ENCODE data around the gene SUFU.
A peak's percentile ranks its signal among the peaks of the same experiment; 100 is the strongest.

Gene SUFU

DNA sequence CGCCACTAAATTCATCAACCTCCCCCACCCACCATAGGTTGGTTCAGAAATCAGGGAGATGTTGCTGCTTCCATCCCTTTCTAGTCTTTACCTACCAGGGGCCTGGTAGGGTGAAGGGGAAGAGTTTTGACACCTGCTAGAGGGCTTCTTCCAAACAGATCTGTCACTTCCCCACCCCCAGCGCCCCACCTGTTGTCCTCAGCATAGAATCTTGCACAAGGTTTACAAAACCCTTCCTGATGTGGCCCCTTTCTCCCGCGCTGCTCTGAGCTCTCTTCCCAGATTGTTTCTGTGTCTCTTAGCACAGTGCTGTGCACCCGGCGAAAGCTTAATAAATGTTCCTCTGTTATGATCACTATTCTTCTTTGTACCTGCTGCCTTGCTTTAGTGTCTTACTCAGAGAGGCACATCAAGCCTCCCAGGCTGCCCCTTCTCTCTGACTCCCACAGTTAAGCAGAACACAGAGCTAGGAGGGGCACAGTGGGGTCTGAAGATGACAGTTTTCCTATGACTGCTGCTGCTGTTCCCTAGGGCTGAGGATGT, 41.2 kb upstream of the SUFU start:
- no peak overlapping the region for H3K14ac ChIP-seq (ENCODE audit: low read length)
- H3K4me3 ChIP-seq (ENCODE audit: low read length in 2 of 2) = peak overlapping the region in 1 of 2 donors; percentile 57
- H3K23ac ChIP-seq (ENCODE audit: low read depth, low read length, poor library complexity) = no peak overlapping the region
- no peaks in the 10 kb centered on the region for H3K9me3 ChIP-seq (replicated peaks in 1 of 2; ENCODE audit: control insufficient read depth in 2 of 2, insufficient read depth in 1 of 2, low read depth in 1 of 2, low read length in 2 of 2)
- peaks cover 1% of the 10 kb centered on the region for H3K79me1 ChIP-seq (ENCODE audit: low read depth, low read length)
- H4K8ac ChIP-seq (ENCODE audit: low read depth, low read length) = no peak overlapping the region
- H2AK5ac ChIP-seq (ENCODE audit: low read depth, low read length) = no peak overlapping the region
- H2BK120ac ChIP-seq (ENCODE audit: low read depth, low read length) = no peak overlapping the region
- no peak overlapping the region for H2BK5ac ChIP-seq (ENCODE audit: low read length)
- H3K27me3 ChIP-seq (ENCODE audit: control insufficient read depth in 3 of 3, insufficient read depth in 3 of 3, low read depth in 1 of 3, low read length in 3 of 3) = peaks cover 0 to 20% (median 0%) of the 10 kb centered on the region in 3 experiments
- peaks cover 13 to 23% of the 10 kb centered on the region in 2 donors for H3K4me1 ChIP-seq (ENCODE audit: control insufficient read depth in 2 of 2, insufficient read depth in 1 of 2, low read depth in 1 of 2, low read length in 2 of 2)
- H3K18ac ChIP-seq (ENCODE audit: low read length) = no peak overlapping the region
- peak overlapping the region; percentile 31 for H2AFZ ChIP-seq (ENCODE audit: low read length)
- WGBS, 2 donors (ENCODE audit: extremely low coverage in 2 of 2, insufficient read length in 2 of 2, insufficient replicate concordance in 1 of 2) = no CpG with 5 or more reads among the region's 6 CpGs
- H3K9ac ChIP-seq (ENCODE audit: low read depth, low read length, poor library complexity) = no peak overlapping the region
- H3K4me2 ChIP-seq (ENCODE audit: insufficient read depth, low read length, poor library complexity, severe bottlenecking) = no peak overlapping the region
- no peak overlapping the region for H3K27ac ChIP-seq (replicated peaks; ENCODE audit: low read length)
- H3K36me3 ChIP-seq (replicated peaks in 1 of 2; ENCODE audit: control insufficient read depth in 2 of 2, insufficient read depth in 2 of 2, low read length in 2 of 2) = no peaks in the 10 kb centered on the region
- no peak for DNase-seq (ENCODE audit: low spot score)
- H3K4ac ChIP-seq (ENCODE audit: low read length) = no peak overlapping the region
- no peak overlapping the region for H2BK15ac ChIP-seq (ENCODE audit: low read length)
- no peak overlapping the region for H2BK12ac ChIP-seq (ENCODE audit: low read length)
- no peak overlapping the region for H4K91ac ChIP-seq (ENCODE audit: low read depth, low read length, poor library complexity)

DNA sequence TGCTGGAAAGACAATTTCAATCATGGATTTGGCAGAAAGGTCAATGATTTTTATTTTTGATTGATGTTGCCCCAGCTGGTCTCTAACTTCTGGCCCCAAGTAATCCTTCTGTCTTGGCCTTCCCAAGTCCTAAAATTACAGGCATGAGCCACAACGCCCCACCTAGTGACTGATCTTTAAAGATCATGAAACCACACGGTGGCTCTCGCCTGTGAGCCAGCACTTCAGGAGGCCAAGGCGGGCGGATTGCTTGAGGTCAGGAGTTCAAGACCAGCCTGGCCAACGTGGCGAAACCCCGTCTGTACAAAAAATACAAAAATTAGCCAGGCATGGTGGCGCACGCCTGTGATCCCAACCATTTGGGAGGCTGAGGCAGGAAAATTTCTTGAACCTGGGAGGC, 39.8 kb upstream of the SUFU start:
- H3K9me3 ChIP-seq (replicated peaks in 1 of 2; ENCODE audit: control insufficient read depth in 2 of 2, insufficient read depth in 1 of 2, low read depth in 1 of 2, low read length in 2 of 2) = no peaks in the 10 kb centered on the region
- peaks cover 0 to 5% of the 10 kb centered on the region in 2 donors for H3K36me3 ChIP-seq (replicated peaks in 1 of 2; ENCODE audit: control insufficient read depth in 2 of 2, insufficient read depth in 2 of 2, low read length in 2 of 2)
- H2BK5ac ChIP-seq (ENCODE audit: low read length) = no peak overlapping the region
- no peak overlapping the region for H3K23ac ChIP-seq (ENCODE audit: low read depth, low read length, poor library complexity)
- no peak overlapping the region for H3K14ac ChIP-seq (ENCODE audit: low read length)
- peaks cover 3% of the 10 kb centered on the region for H3K79me1 ChIP-seq (ENCODE audit: low read depth, low read length)
- H2BK120ac ChIP-seq (ENCODE audit: low read depth, low read length) = no peak overlapping the region
- H4K8ac ChIP-seq (ENCODE audit: low read depth, low read length) = no peak overlapping the region
- H3K4me2 ChIP-seq (ENCODE audit: insufficient read depth, low read length, poor library complexity, severe bottlenecking) = no peak overlapping the region
- H3K27me3 ChIP-seq (ENCODE audit: control insufficient read depth in 3 of 3, insufficient read depth in 3 of 3, low read depth in 1 of 3, low read length in 3 of 3) = peaks cover 0 to 20% (median 0%) of the 10 kb centered on the region in 3 experiments
- no peak overlapping the region for H2BK15ac ChIP-seq (ENCODE audit: low read length)
- H4K91ac ChIP-seq (ENCODE audit: low read depth, low read length, poor library complexity) = no peak overlapping the region
- no peak overlapping the region for H3K9ac ChIP-seq (ENCODE audit: low read depth, low read length, poor library complexity)
- no peak for DNase-seq (ENCODE audit: low spot score)
- H2AK5ac ChIP-seq (ENCODE audit: low read depth, low read length) = no peak overlapping the region
- no peak overlapping the region for H2BK12ac ChIP-seq (ENCODE audit: low read length)
- H3K4ac ChIP-seq (ENCODE audit: low read length) = no peak overlapping the region
- peaks cover 13 to 23% of the 10 kb centered on the region in 2 donors for H3K4me1 ChIP-seq (ENCODE audit: control insufficient read depth in 2 of 2, insufficient read depth in 1 of 2, low read depth in 1 of 2, low read length in 2 of 2)
- WGBS, 2 donors (ENCODE audit: extremely low coverage in 2 of 2, insufficient read length in 2 of 2, insufficient replicate concordance in 1 of 2) = no CpG with 5 or more reads among the region's 10 CpGs
- no peak overlapping the region for H3K27ac ChIP-seq (replicated peaks; ENCODE audit: low read length)
- no peak overlapping the region for H3K4me3 ChIP-seq (ENCODE audit: low read length in 2 of 2)
- no peak overlapping the region for H3K18ac ChIP-seq (ENCODE audit: low read length)
- H2AFZ ChIP-seq (ENCODE audit: low read length) = no peak overlapping the region

DNA sequence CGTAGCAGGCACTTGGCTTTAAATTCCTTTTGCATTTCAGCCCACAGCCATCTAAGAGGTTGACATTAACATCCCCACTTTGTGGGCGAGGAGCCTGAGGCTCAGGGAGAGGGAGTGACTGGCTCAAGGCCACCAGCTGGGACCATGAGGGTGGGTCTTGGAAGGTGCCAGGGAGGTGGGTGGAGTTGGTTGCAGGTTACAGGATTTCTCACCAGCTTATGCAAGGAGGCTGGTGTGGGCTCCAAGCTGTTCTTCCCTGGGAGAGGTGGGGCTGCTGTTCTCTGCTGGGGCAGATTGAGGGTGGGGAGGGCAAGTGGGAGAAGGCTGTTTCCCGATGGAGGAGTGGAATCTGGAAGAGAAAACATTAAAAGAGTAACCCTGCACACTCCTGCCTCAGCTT, 38.3 kb upstream of the SUFU start:
- no peak overlapping the region for H3K4me3 ChIP-seq (ENCODE audit: low read length in 2 of 2)
- H3K9ac ChIP-seq (ENCODE audit: low read depth, low read length, poor library complexity) = no peak overlapping the region
- no peak overlapping the region for H3K18ac ChIP-seq (ENCODE audit: low read length)
- H3K27me3 ChIP-seq (ENCODE audit: control insufficient read depth in 3 of 3, insufficient read depth in 3 of 3, low read depth in 1 of 3, low read length in 3 of 3) = peaks cover 0 to 20% (median 0%) of the 10 kb centered on the region in 3 experiments
- no peak overlapping the region for H2AK5ac ChIP-seq (ENCODE audit: low read depth, low read length)
- no peak overlapping the region for H2BK15ac ChIP-seq (ENCODE audit: low read length)
- H3K4ac ChIP-seq (ENCODE audit: low read length) = no peak overlapping the region
- H3K36me3 ChIP-seq (replicated peaks in 1 of 2; ENCODE audit: control insufficient read depth in 2 of 2, insufficient read depth in 2 of 2, low read length in 2 of 2) = peaks cover 0 to 17% of the 10 kb centered on the region in 2 donors
- H3K27ac ChIP-seq (replicated peaks; ENCODE audit: low read length) = no peak overlapping the region
- no peak overlapping the region for H2BK120ac ChIP-seq (ENCODE audit: low read depth, low read length)
- no peak overlapping the region for H2BK5ac ChIP-seq (ENCODE audit: low read length)
- no peak overlapping the region for H3K14ac ChIP-seq (ENCODE audit: low read length)
- H3K23ac ChIP-seq (ENCODE audit: low read depth, low read length, poor library complexity) = no peak overlapping the region
- H3K79me1 ChIP-seq (ENCODE audit: low read depth, low read length) = peaks cover 4% of the 10 kb centered on the region
- DNase-seq (ENCODE audit: low spot score) = no peak
- H2AFZ ChIP-seq (ENCODE audit: low read length) = no peak overlapping the region
- no peak overlapping the region for H4K91ac ChIP-seq (ENCODE audit: low read depth, low read length, poor library complexity)
- peaks cover 13 to 23% of the 10 kb centered on the region in 2 donors for H3K4me1 ChIP-seq (ENCODE audit: control insufficient read depth in 2 of 2, insufficient read depth in 1 of 2, low read depth in 1 of 2, low read length in 2 of 2)
- H3K9me3 ChIP-seq (replicated peaks in 1 of 2; ENCODE audit: control insufficient read depth in 2 of 2, insufficient read depth in 1 of 2, low read depth in 1 of 2, low read length in 2 of 2) = no peaks in the 10 kb centered on the region
- no peak overlapping the region for H3K4me2 ChIP-seq (ENCODE audit: insufficient read depth, low read length, poor library complexity, severe bottlenecking)
- no peak overlapping the region for H4K8ac ChIP-seq (ENCODE audit: low read depth, low read length)
- H2BK12ac ChIP-seq (ENCODE audit: low read length) = no peak overlapping the region
- no CpG with 5 or more reads among the region's 3 CpGs for WGBS, 2 donors (ENCODE audit: extremely low coverage in 2 of 2, insufficient read length in 2 of 2, insufficient replicate concordance in 1 of 2)

DNA sequence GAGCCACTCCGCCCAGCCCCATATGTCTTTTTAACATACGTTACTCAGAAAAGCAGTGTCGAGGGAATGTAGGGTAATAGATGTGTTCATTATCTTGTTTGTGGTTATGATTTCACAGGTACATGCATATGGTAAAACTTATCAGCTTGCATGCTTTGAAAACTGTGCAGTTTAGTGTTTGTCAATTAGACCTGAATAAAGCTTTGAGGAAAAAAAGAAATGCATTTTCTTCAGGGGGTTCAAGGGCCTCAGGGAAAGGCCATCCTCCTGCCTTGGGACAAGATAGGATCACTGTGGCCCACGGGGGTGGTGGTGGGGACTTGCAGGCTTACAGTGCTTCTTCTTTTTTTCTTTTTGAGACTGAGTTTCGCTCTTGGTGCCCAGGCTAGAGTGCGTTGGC, 36.5 kb upstream of the SUFU start:
- H3K14ac ChIP-seq (ENCODE audit: low read length) = no peak overlapping the region
- H3K27me3 ChIP-seq (ENCODE audit: control insufficient read depth in 3 of 3, insufficient read depth in 3 of 3, low read depth in 1 of 3, low read length in 3 of 3) = peaks cover 0 to 11% (median 0%) of the 10 kb centered on the region in 3 experiments
- no peak overlapping the region for H4K91ac ChIP-seq (ENCODE audit: low read depth, low read length, poor library complexity)
- WGBS, 2 donors (ENCODE audit: extremely low coverage in 2 of 2, insufficient read length in 2 of 2, insufficient replicate concordance in 1 of 2) = no CpG with 5 or more reads among the region's 6 CpGs
- no peak overlapping the region for H2AK5ac ChIP-seq (ENCODE audit: low read depth, low read length)
- no peak overlapping the region for H3K27ac ChIP-seq (replicated peaks; ENCODE audit: low read length)
- H2BK120ac ChIP-seq (ENCODE audit: low read depth, low read length) = no peak overlapping the region
- H3K9me3 ChIP-seq (replicated peaks in 1 of 2; ENCODE audit: control insufficient read depth in 2 of 2, insufficient read depth in 1 of 2, low read depth in 1 of 2, low read length in 2 of 2) = no peaks in the 10 kb centered on the region
- no peak overlapping the region for H2AFZ ChIP-seq (ENCODE audit: low read length)
- no peak overlapping the region for H3K9ac ChIP-seq (ENCODE audit: low read depth, low read length, poor library complexity)
- H3K23ac ChIP-seq (ENCODE audit: low read depth, low read length, poor library complexity) = no peak overlapping the region
- H3K4me3 ChIP-seq (ENCODE audit: low read length in 2 of 2) = no peak overlapping the region
- no peak overlapping the region for H2BK15ac ChIP-seq (ENCODE audit: low read length)
- no peak overlapping the region for H2BK12ac ChIP-seq (ENCODE audit: low read length)
- peaks cover 4% of the 10 kb centered on the region for H3K79me1 ChIP-seq (ENCODE audit: low read depth, low read length)
- peaks cover 6 to 11% of the 10 kb centered on the region in 2 donors for H3K4me1 ChIP-seq (ENCODE audit: control insufficient read depth in 2 of 2, insufficient read depth in 1 of 2, low read depth in 1 of 2, low read length in 2 of 2)
- H3K4ac ChIP-seq (ENCODE audit: low read length) = no peak overlapping the region
- no peak overlapping the region for H4K8ac ChIP-seq (ENCODE audit: low read depth, low read length)
- no peak overlapping the region for H3K18ac ChIP-seq (ENCODE audit: low read length)
- DNase-seq (ENCODE audit: low spot score) = no peak
- H2BK5ac ChIP-seq (ENCODE audit: low read length) = no peak overlapping the region
- no peak overlapping the region for H3K4me2 ChIP-seq (ENCODE audit: insufficient read depth, low read length, poor library complexity, severe bottlenecking)
- H3K36me3 ChIP-seq (replicated peaks in 1 of 2; ENCODE audit: control insufficient read depth in 2 of 2, insufficient read depth in 2 of 2, low read length in 2 of 2) = peaks cover 0 to 17% of the 10 kb centered on the region in 2 donors
